VCaP (cell line): ENCODE measurements around the gene GRM7.

Experiments
- H3K27ac ChIP-seq: fragments of 450-650 bp; 2 replicates; pipeline ENCODE4 v1.5.1; 2017
- TF ChIP-seq, protein P1 (sequence below): fragments of 450-650 bp; conservative IDR thresholded peaks from 2 replicates; pipeline ENCODE4 v1.5.1; 2017; ENCODE audit warnings: mild to moderate bottlenecking, moderate library complexity

GRM7 gene

DNA sequence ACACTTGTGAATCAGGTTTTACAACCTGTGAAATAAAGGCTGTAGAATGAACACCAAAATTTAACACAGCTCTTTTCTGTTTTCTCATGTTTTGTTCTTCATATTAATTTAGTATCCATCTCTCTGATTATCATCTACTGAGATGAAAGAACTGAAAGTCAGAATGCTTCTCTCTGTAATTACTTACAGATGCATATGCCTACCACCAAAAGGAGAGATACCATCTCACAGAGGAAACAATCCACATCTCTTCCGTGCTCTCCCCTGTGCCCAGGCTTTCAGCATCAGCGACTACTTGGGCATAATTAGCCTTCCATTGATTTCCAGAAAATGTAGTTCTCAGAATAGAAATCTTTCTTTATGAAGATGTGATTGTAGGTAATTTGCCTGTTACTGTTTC lies 741.4 kb downstream of the GRM7 start:
- no peak overlapping the region for H3K27ac ChIP-seq
- TF ChIP-seq, protein P1, sequence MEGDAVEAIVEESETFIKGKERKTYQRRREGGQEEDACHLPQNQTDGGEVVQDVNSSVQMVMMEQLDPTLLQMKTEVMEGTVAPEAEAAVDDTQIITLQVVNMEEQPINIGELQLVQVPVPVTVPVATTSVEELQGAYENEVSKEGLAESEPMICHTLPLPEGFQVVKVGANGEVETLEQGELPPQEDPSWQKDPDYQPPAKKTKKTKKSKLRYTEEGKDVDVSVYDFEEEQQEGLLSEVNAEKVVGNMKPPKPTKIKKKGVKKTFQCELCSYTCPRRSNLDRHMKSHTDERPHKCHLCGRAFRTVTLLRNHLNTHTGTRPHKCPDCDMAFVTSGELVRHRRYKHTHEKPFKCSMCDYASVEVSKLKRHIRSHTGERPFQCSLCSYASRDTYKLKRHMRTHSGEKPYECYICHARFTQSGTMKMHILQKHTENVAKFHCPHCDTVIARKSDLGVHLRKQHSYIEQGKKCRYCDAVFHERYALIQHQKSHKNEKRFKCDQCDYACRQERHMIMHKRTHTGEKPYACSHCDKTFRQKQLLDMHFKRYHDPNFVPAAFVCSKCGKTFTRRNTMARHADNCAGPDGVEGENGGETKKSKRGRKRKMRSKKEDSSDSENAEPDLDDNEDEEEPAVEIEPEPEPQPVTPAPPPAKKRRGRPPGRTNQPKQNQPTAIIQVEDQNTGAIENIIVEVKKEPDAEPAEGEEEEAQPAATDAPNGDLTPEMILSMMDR = no peak

DNA sequence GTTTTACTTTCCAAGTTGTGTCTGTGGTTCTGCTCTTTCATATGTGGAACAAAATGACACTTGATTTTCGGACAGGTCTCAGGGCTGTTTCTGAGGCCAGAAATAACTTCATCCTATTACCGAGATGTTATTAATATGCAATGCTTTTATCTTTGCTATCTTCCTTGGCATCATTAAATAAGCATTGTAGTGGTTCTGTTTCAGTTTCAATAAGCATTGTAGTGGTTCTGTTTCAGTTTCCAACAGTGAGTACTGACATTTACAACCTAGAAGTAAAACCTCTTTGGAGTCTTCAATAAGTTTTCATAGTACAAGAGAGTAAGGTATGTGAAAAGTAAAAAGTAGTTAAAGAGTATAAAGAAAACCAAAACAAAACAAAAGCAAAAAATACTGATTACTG lies 746.2 kb downstream of the GRM7 start:
- TF ChIP-seq, protein P1 = no peak
- no peak overlapping the region for H3K27ac ChIP-seq

DNA sequence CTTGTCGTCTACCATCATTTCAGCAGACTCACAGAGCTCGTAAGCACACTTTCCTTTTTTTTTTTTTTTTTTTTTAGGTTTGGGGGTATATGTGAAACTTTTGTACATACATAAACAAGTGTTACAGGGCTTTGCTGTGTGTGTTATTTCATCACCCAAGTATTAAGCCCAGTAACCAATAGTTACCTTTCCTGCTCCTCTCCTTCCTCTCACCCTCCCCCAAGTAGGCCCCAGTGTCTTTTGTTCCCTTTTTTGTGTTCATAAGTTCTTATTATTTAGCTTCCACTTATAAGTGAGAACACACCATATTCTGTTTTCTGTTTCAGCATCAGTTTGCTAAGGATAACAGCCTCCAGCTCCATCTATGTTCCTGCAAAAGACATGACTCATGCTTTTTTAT lies 746.8 kb downstream of the GRM7 start:
- H3K27ac ChIP-seq = no peak overlapping the region
- TF ChIP-seq, protein P1 = no peak

DNA sequence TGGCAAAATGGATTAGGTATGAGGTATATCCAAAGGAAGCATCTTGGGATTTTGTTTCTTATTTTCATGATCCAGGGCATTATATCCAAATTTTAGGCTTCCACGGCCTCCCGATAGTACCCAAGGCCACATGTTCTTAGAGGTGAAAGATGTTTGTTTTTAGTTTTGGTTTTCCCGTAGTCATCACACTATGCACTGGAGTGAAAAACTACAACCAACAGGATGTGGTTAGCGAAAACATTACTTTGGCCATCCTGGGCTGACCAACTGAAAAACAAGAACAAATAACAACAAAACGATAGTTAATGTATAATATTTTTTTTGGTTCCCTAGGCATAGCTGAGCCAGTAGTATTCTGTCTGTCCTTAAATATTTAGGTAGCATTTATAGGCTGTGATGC lies 749.7 kb downstream of the GRM7 start:
- TF ChIP-seq, protein P1 = no peak
- H3K27ac ChIP-seq = no peak overlapping the region

DNA sequence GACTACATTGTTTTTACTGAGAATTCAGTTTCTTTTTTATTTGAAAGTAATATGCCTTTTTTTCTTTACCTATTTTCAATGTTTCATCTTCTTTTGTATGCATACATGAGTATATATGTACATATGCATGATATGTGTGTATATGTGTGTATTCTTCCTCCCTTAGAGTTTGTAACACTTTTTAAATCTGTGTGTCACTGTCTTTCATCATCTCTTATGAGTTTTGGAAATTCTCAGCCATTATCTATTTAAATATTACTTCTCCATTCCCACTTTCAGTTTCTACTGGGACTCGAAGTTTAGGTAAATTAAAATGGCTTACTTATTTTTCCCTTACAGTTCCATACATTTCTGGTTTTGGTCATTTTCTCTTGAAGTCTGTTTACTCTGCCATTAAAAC lies 754.1 kb downstream of the GRM7 start:
- TF ChIP-seq, protein P1 = no peak
- no peak overlapping the region for H3K27ac ChIP-seq

DNA sequence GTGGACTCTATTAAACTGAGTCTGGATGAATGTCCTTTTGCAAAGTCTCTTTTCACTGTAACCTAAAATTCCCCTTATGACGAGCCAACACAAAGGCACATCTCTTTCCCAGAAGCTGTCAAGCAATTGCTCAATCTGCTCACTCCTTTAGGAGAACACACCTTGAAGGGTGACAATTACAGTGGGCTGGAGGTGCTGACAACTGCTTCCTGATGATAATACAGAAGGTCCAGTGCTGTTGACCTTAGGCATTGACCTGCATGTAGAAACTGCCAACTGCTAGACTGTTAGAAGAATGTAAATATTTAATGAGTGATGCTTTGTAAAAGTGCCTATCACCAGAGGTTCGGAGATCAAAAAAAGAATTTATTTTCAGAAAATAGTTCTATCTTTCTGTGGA lies 757.7 kb downstream of the GRM7 start:
- H3K27ac ChIP-seq = no peak overlapping the region
- TF ChIP-seq, protein P1 = no peak

DNA sequence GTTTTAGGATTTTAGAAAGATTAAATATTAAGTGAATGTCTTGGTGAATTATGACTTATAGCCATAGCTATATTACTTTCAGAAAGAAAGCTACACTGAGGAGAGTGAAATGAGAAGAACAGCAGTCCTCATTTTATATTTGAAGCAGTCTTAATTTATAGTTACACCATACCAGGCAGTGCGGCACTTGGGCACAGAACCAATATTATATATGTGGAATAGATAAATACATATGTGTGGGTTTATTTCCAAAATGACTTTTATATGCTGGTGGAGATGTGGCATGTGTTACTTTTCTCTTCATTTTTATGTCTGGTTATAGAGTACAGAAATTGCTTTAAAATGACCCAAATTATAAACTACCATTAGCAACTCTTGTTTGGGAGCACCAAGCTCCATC lies 759.5 kb downstream of the GRM7 start:
- H3K27ac ChIP-seq = no peak overlapping the region
- TF ChIP-seq, protein P1 = no peak
